Neural cell (in vitro differentiated cells): ENCODE data around the gene SIRPB1. TPM values are rescaled to one million over a fixed set of nuclear protein-coding genes. Genes with fewer than 3 reads are reported as not detected.

Experiments
- H2AFZ ChIP-seq: fragments of 200-600, 300-800 bp; sonication (generic), shearing (Covaris generic); 2 replicates; pipeline ENCODE4 v1.6.0; 2014; ENCODE audit warnings: low read depth, mild to moderate bottlenecking, antibody characterized with exemption, low read length, moderate library complexity
- H3F3A ChIP-seq: fragments of 200-600 bp; shearing (Covaris generic); 2 replicates; pipeline ENCODE4 v1.6.1; 2016; ENCODE audit warnings: mild to moderate bottlenecking, moderate library complexity, mixed read lengths, antibody characterized with exemption, low read length; ENCODE audit not compliant: insufficient read depth, poor library complexity, severe bottlenecking
- H3K27ac ChIP-seq: fragments of 200-600, 300-800 bp; sonication (generic), shearing (Covaris generic); 2 replicates; pipeline ENCODE4 v1.5.1; 2014; ENCODE audit warnings: mild to moderate bottlenecking, low read length, moderate library complexity
- H3K27me3 ChIP-seq: fragments of 300-800, 200-600 bp; sonication (generic), shearing (Covaris generic); 2 replicates; pipeline ENCODE4 v1.6.0; 2014; ENCODE audit warnings: mild to moderate bottlenecking, low read depth, low read length, moderate library complexity; ENCODE audit not compliant: insufficient read depth
- H3K36me3 ChIP-seq: fragments of 300-800, 200-600 bp; sonication (generic), shearing (Covaris generic); 2 replicates; pipeline ENCODE4 v1.5.1; 2014; ENCODE audit warnings: mild to moderate bottlenecking, antibody characterized with exemption, low read length, moderate library complexity; ENCODE audit not compliant: insufficient read depth
- H3K4me2 ChIP-seq: fragments of 300-800, 200-600 bp; sonication (generic), shearing (Covaris generic); 2 replicates; pipeline ENCODE4 v1.6.0; 2014; ENCODE audit warnings: mild to moderate bottlenecking, low read length
- H3K4me3 ChIP-seq: fragments of 300-800, 200-600 bp; sonication (generic), shearing (Covaris generic); 2 replicates; pipeline ENCODE4 v1.5.1; 2014; ENCODE audit warnings: mild to moderate bottlenecking, low read length, moderate library complexity
- H3K79me2 ChIP-seq: fragments of 200-600 bp; shearing (Covaris generic); replicated peaks from 2 replicates; pipeline ENCODE4 v1.6.0; 2014; ENCODE audit warnings: mild to moderate bottlenecking, low read length, moderate library complexity; ENCODE audit not compliant: insufficient read depth
- H3K9ac ChIP-seq: fragments of 300-800, 200-600 bp; sonication (generic), shearing (Covaris generic); 2 replicates; pipeline ENCODE4 v1.6.1; 2016; ENCODE audit warnings: mild to moderate bottlenecking, low read length, mixed read lengths
- H3K9me2 ChIP-seq: fragments of 200-600 bp; shearing (Covaris generic); 2 replicates; pipeline ENCODE4 v1.6.1; 2016; ENCODE audit warnings: mild to moderate bottlenecking, low read length, mixed read lengths; ENCODE audit not compliant: insufficient read depth
- H3K9me3 ChIP-seq: fragments of 200-600, 300-800 bp; sonication (generic), shearing (Covaris generic); 2 replicates; pipeline ENCODE4 v1.6.1; 2016; ENCODE audit warnings: mild to moderate bottlenecking, mixed run types, low read length, moderate library complexity, mixed read lengths
- H4K20me1 ChIP-seq: fragments of 200-600 bp; shearing (Covaris generic); 2 replicates; pipeline ENCODE4 v1.6.1; 2016; ENCODE audit warnings: mild to moderate bottlenecking, mixed run types; ENCODE audit not compliant: insufficient read depth
- CTCF ChIP-seq: fragments of 450-650 bp; IDR thresholded peaks from 2 replicates; pipeline ENCODE4 v1.5.1; 2014; ENCODE audit warnings: antibody characterized with exemption, mild to moderate bottlenecking, moderate library complexity; ENCODE audit not compliant: poor library complexity, severe bottlenecking
- EP300 ChIP-seq: fragments of 450-650 bp; conservative IDR thresholded peaks from 2 replicates; pipeline ENCODE4 v1.6.1; 2014; ENCODE audit warnings: antibody characterized with exemption, mild to moderate bottlenecking, moderate library complexity; ENCODE audit not compliant: poor library complexity, severe bottlenecking
- EZH2 ChIP-seq: fragments of 200-600, 300-800 bp; shearing (Covaris generic), sonication (generic); IDR thresholded peaks from 2 replicates; pipeline ENCODE4 v1.6.1; 2014; ENCODE audit warnings: antibody characterized with exemption, low read length, borderline replicate concordance, mild to moderate bottlenecking; ENCODE audit not compliant: insufficient read depth, poor library complexity, severe bottlenecking
- MXI1 ChIP-seq: fragments of 450-650 bp; conservative IDR thresholded peaks from 2 replicates; pipeline ENCODE4 v1.6.1; 2014; ENCODE audit warnings: antibody characterized with exemption, mild to moderate bottlenecking; ENCODE audit not compliant: poor library complexity, severe bottlenecking
- POLR2AphosphoS5 ChIP-seq: IDR thresholded peaks from 2 replicates; pipeline ENCODE4 v1.6.1; 2012
- RAD21 ChIP-seq: fragments of 450-650 bp; conservative IDR thresholded peaks from 2 replicates; pipeline ENCODE4 v1.6.1; 2014; ENCODE audit warnings: antibody characterized with exemption, mild to moderate bottlenecking, moderate library complexity
- REST ChIP-seq: IDR thresholded peaks from 2 replicates; pipeline ENCODE4 v1.6.1; 2012; ENCODE audit warnings: borderline replicate concordance
- SMC3 ChIP-seq: fragments of 450-650 bp; conservative IDR thresholded peaks from 2 replicates; pipeline ENCODE4 v1.6.1; 2014; ENCODE audit warnings: antibody characterized with exemption, mild to moderate bottlenecking, moderate library complexity; ENCODE audit not compliant: poor library complexity
- TAF1 ChIP-seq: IDR thresholded peaks from 2 replicates; pipeline ENCODE4 v1.6.1; 2012; ENCODE audit warnings: low read depth
- polyA plus RNA-seq: library from polyadenylated mRNA; depleted of rRNA; stranded (reverse); fragments of >200 nt; gene quantifications from 2 replicates; pipeline ENCODE4 v1.2.3, GENCODE V29; 2014

SIRPB1 gene
- polyA plus RNA-seq, 1 donor from 2014 or later = 0.20 TPM

- Histone ChIP-seq H4K20me1 (no peaks in the 10 kb centered on the region), H3K9ac (no peak overlapping the region), H3K9me2 (no peaks in the 10 kb centered on the region), H3K9me3 (no peaks in the 10 kb centered on the region), H3K27ac (no peak overlapping the region), H3K4me3 (no peak overlapping the region), H3K79me2 (no peaks in the 10 kb centered on the region), H2AFZ (no peak overlapping the region), H3K4me2 (no peak overlapping the region), H3F3A (no peaks in the 10 kb centered on the region), H3K36me3 (no peaks in the 10 kb centered on the region), H3K27me3 (no peaks in the 10 kb centered on the region)
- TF ChIP-seq POLR2AphosphoS5 (no peak), REST (no peak), RAD21 (no peak), MXI1 (no peak), EP300 (no peak), SMC3 (no peak), TAF1 (no peak)
Observed at GRCh38 chr20:1652960-1653359, 33.2 kb upstream of the SIRPB1 start.

GRCh38 chr20:1652104-1652503 is 32.3 kb upstream of the SIRPB1 start:
- Histone ChIP-seq H3K4me3 (no peak overlapping the region), H3F3A (no peaks in the 10 kb centered on the region), H3K9ac (no peak overlapping the region), H2AFZ (no peak overlapping the region), H3K27me3 (no peaks in the 10 kb centered on the region), H3K4me2 (no peak overlapping the region), H3K36me3 (no peaks in the 10 kb centered on the region), H3K27ac (no peak overlapping the region), H3K9me2 (no peaks in the 10 kb centered on the region), H4K20me1 (no peaks in the 10 kb centered on the region), H3K9me3 (no peaks in the 10 kb centered on the region), H3K79me2 (no peaks in the 10 kb centered on the region)
- TF ChIP-seq RAD21 (no peak), EZH2 (no peak), SMC3 (no peak), MXI1 (no peak), TAF1 (no peak), REST (no peak), POLR2AphosphoS5 (no peak), CTCF (no peak), EP300 (no peak)
